ENCODE data around the gene BARX2.

DNA sequence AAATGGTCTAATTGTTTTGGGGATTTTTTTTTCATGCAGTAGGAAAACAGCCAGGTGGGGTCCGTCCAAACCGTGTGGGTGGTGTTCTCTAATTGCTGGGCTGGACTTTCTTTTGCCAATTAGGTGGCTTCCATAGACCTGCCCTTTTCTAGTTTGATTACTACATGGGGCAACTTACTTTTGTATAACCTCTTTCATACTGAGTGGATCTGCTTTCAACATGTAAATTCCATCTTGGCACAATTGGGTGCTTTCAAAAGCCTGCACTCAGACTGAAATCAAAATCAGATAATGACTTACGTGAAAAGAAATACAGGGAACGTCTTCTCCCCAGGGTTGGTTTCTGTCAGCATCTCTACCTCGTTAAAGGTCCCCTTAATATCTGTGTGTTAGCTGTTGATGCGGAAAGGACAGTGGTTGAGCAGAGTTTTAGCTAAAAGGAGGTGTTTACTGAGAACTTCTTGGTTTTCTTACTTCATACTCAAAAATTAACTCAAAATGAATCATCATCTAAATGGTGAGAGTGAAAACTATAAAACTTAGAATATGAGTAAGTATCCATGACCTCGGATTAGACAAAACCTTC lies 72.1 kb downstream of the BARX2 start:
- no peak for TF ChIP-seq POLR2A (IDR thresholded peaks at IDR 0.05; ENCODE audit: borderline replicate concordance, extremely low read depth, insufficient read depth, insufficient read length)
- TF ChIP-seq REST (IDR thresholded peaks at IDR 0.05; ENCODE audit: low read depth) = no peak
